HepG2 (cell line): ENCODE results near the gene AKR1C2. TPM values are rescaled to one million over a fixed set of nuclear protein-coding genes. Genes with fewer than 3 reads are reported as not detected.

Source experiments
- AFF4 ChIP-seq: sonication (generic); formaldehyde crosslinking; IDR thresholded peaks from 2 replicates; pipeline ENCODE4 v1.4.0; 2020; ENCODE audit warnings: missing genetic modification reagents
- FOXJ3 ChIP-seq: sonication (generic); formaldehyde crosslinking; IDR thresholded peaks from 2 replicates; pipeline ENCODE4 v1.4.0; 2020; ENCODE audit warnings: missing genetic modification reagents, mild to moderate bottlenecking, borderline replicate concordance
- MBD4 ChIP-seq: IDR thresholded peaks from 2 replicates; pipeline ENCODE4 v1.6.1; 2012; ENCODE audit warnings: low read length, inconsistent platforms, borderline replicate concordance
- RERE ChIP-seq: IDR thresholded peaks from 2 replicates; pipeline ENCODE4 v1.6.1; 2016; ENCODE audit warnings: low read depth, missing genetic modification reagents, missing compliant biosample characterization
- RFXANK ChIP-seq: IDR thresholded peaks from 2 replicates; pipeline ENCODE4 v1.6.1; 2016
- U2AF1 ChIP-seq: fragments of 200-400 bp; formaldehyde crosslinking; optimal IDR thresholded peaks from 2 replicates; pipeline ENCODE3; 2017; ENCODE audit warnings: mild to moderate bottlenecking, low read depth, low read length
- ZBTB3 ChIP-seq: sonication (generic); formaldehyde crosslinking; IDR thresholded peaks from 2 replicates; pipeline ENCODE4 v1.4.0; 2020; ENCODE audit warnings: low read depth, mild to moderate bottlenecking, moderate library complexity, missing genetic modification reagents, borderline replicate concordance
- ZNF180 ChIP-seq: sonication (generic); formaldehyde crosslinking; IDR thresholded peaks from 2 replicates; pipeline ENCODE4 v1.4.0; 2020; ENCODE audit warnings: low read depth, missing genetic modification reagents, borderline replicate concordance
- ZNF451 ChIP-seq: sonication (generic); formaldehyde crosslinking; IDR thresholded peaks from 2 replicates; pipeline ENCODE4 v1.5.0; 2020; ENCODE audit warnings: mild to moderate bottlenecking, missing genetic modification reagents
- ZNF704 ChIP-seq: sonication (generic); formaldehyde crosslinking; IDR thresholded peaks from 2 replicates; pipeline ENCODE4 v1.8.1; 2023; ENCODE audit warnings: mild to moderate bottlenecking, inconsistent platforms, moderate library complexity, missing genetic modification reagents, borderline replicate concordance
- ZNF75D ChIP-seq: sonication (generic); formaldehyde crosslinking; IDR thresholded peaks from 2 replicates; pipeline ENCODE4 v1.8.1; 2023; ENCODE audit warnings: missing genetic modification reagents, mild to moderate bottlenecking, borderline replicate concordance
- ZNF839 ChIP-seq: sonication (generic); formaldehyde crosslinking; IDR thresholded peaks from 2 replicates; pipeline ENCODE4 v1.4.0; 2020; ENCODE audit warnings: missing genetic modification reagents, mild to moderate bottlenecking, borderline replicate concordance
- polyA plus RNA-seq, 8 experiments: library from polyadenylated mRNA; depleted of rRNA in 3 of 8; stranded (reverse) in 7 of 8; unstranded in 1 of 8; fragments of >200 nt; fragmentation: Illumina TruSeq in 4 of 8; extraction: Trizol in 4 of 8; gene quantifications; 2 replicates each; pipeline versions ENCODE4 v1.2.1 to v1.2.3, GENCODE V29; 2011 to 2016; ENCODE audit warnings: low read depth in 4 of 8, missing spikeins in 1 of 8, mixed read lengths in 1 of 8; ENCODE audit not compliant: insufficient read depth in 1 of 8
- total RNA-seq, 5 experiments: library from RNA; depleted of rRNA; stranded (reverse); fragments of >200 nt; fragmentation: Illumina TruSeq; extraction: Trizol; gene quantifications; 2 replicates each; pipeline ENCODE4 v1.2.3, GENCODE V29; 2016; ENCODE audit warnings: low read depth in 1 of 5
- TF ChIP-seq, protein P1 (sequence below), 2 experiments: sonication (generic) in 1 of 2; formaldehyde crosslinking in 1 of 2; IDR thresholded peaks; 2 replicates each; pipeline versions ENCODE4 v1.4.0 to v1.6.1; 2016 to 2020; ENCODE audit warnings: borderline replicate concordance in 1 of 2, low read depth in 1 of 2, mild to moderate bottlenecking in 1 of 2, missing genetic modification reagents in 1 of 2

The AKR1C2 gene
- total and polyA plus RNA-seq, 2 of the 13 experiments (the other 11 are each of a cell fraction or from before 2014, with no cell fraction given), result 140 to 900 TPM

DNA sequence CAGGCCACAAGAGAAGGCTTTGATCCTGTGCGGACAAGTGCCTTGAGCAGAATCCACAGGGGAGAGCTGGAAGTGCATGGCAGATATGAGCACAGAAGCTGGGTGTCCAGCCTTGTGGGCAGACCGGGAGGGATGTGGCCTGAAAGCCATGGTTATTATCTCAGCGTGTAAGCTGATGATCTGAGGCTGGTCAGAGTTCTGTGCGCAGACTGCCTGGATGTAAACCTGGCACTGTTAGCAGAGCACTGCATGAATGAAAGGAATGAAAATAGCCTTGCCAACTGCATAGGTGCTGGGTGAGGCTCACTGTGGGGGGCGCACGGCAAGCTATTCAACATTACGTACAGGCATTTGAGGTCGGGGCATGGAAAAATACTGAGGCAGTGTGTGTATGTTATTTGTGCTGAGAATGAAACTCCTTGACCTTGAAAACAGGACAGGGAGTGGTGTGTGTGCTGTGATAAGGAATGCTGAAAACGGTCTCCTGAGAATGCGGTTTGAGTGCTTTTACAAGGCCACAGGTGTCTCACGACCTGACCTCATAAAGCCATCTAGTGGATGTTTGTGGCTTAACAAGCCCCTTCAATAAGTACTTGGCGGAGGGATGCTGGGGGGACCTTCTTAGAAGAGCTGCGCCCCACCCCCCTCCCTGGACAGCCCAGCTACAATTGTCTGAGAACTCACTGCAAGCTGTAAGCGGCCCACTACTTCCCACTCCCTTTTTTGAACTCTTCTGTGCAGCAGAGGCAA, 21.8 kb downstream of the AKR1C2 start (continued):
- TF ChIP-seq, protein P1, sequence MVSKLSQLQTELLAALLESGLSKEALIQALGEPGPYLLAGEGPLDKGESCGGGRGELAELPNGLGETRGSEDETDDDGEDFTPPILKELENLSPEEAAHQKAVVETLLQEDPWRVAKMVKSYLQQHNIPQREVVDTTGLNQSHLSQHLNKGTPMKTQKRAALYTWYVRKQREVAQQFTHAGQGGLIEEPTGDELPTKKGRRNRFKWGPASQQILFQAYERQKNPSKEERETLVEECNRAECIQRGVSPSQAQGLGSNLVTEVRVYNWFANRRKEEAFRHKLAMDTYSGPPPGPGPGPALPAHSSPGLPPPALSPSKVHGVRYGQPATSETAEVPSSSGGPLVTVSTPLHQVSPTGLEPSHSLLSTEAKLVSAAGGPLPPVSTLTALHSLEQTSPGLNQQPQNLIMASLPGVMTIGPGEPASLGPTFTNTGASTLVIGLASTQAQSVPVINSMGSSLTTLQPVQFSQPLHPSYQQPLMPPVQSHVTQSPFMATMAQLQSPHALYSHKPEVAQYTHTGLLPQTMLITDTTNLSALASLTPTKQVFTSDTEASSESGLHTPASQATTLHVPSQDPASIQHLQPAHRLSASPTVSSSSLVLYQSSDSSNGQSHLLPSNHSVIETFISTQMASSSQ (IDR thresholded peaks at IDR 0.05; ENCODE audit: low read depth), result peak; percentile 53
- TF ChIP-seq, protein P1 (CRISPR knock-in tag; IDR thresholded peaks at IDR 0.05; ENCODE audit: borderline replicate concordance), result peak; percentile 24; the same call in 1 of the 2 replicates
- peak; percentile 61 for TF ChIP-seq U2AF1
- TF ChIP-seq ZNF180, result no peak
- TF ChIP-seq ZNF451 (CRISPR knock-in tag), result no peak
- peak; percentile 86 for TF ChIP-seq MBD4
- TF ChIP-seq FOXJ3 (CRISPR knock-in tag), result no peak
- no peak for TF ChIP-seq ZNF839
- no peak for TF ChIP-seq ZBTB3
- no peak for TF ChIP-seq RERE (CRISPR knock-in tag)
- peak; percentile 96 for TF ChIP-seq AFF4 (CRISPR knock-in tag)
- no peak for TF ChIP-seq ZNF75D
- TF ChIP-seq ZNF704, result no peak
- TF ChIP-seq RFXANK (CRISPR knock-in tag), result no peak
